HG02642 (cell line): ENCODE results near the gene ADGRD1.
"Not testable (repeated sequence)": the region's sequence is repeated elsewhere in the genome, so short reads cannot be mapped to it uniquely, and the experiment has no call there.

Experiments used
- ATAC-seq: cut with Tn5 transposase; IDR thresholded peaks from one replicate; pipeline ENCODE4 v1.9.1; 2021; ENCODE audit warnings: mild to moderate bottlenecking; ENCODE audit not compliant: unreplicated experiment, poor library complexity

The ADGRD1 gene

GRCh38 chr12:130953771-130954543, at the start of gene ADGRD1:
ADGRD1 (plus strand) TSS chr12:130953907; CDS start chr12:130954466, 559 bp downstream.
- ATAC-seq, result no peak

GRCh38 chr12:130904064-130904463, 49.6 kb upstream of the ADGRD1 start:
- no peak for ATAC-seq

GRCh38 chr12:130904936-130905455, 48.7 kb upstream of the ADGRD1 start:
- ATAC-seq, result not testable (repeated sequence)

- ATAC-seq, result no peak
These were observed 44.6 kb upstream of the ADGRD1 start for GRCh38 chr12:130909111-130909510.

GRCh38 chr12:130911193-130911592, 42.5 kb upstream of the ADGRD1 start:
- ATAC-seq, result no peak

- no peak for ATAC-seq
These were observed 41.8 kb upstream of the ADGRD1 start for GRCh38 chr12:130911933-130912332.

- no peak for ATAC-seq
These were observed 37.3 kb upstream of the ADGRD1 start for GRCh38 chr12:130916241-130916911.

- ATAC-seq, result no peak
These were observed 36.1 kb upstream of the ADGRD1 start for GRCh38 chr12:130917607-130918006.

- no peak for ATAC-seq
These were observed 34.6 kb upstream of the ADGRD1 start for GRCh38 chr12:130919086-130919485.

- ATAC-seq, result no peak
These were observed 33.5 kb upstream of the ADGRD1 start for GRCh38 chr12:130920119-130920703.

GRCh38 chr12:130920723-130921381, 32.9 kb upstream of the ADGRD1 start:
- no peak for ATAC-seq

GRCh38 chr12:130922511-130922953, 31.2 kb upstream of the ADGRD1 start:
- no peak for ATAC-seq

- no peak for ATAC-seq
These were observed 28.6 kb upstream of the ADGRD1 start for GRCh38 chr12:130924966-130925665.

- ATAC-seq, result no peak
These were observed 28.1 kb upstream of the ADGRD1 start for GRCh38 chr12:130925666-130926015.

- no peak for ATAC-seq
These were observed 24.3 kb upstream of the ADGRD1 start for GRCh38 chr12:130929363-130929762.

GRCh38 chr12:130932061-130932930, 21.4 kb upstream of the ADGRD1 start:
- ATAC-seq, result no peak

- no peak for ATAC-seq
These were observed 20.3 kb upstream of the ADGRD1 start for GRCh38 chr12:130933269-130933995.

GRCh38 chr12:130934753-130935152, 19.0 kb upstream of the ADGRD1 start:
- no peak for ATAC-seq
